Activated naive CD4-positive, alpha-beta T cell treated with anti-CD3 and anti-CD28 coated beads, Interleukin-2, amount 50 U/mL, for 24 hours (primary cell): ENCODE results near the gene ENOPH1.
"Not testable (repeated sequence)": the region's sequence is repeated elsewhere in the genome, so short reads cannot be mapped to it uniquely, and the experiment has no call there.

Source experiments
- H3K27ac Mint-ChIP-seq: one replicate; pipeline ENCODE4 v1.8.0; 2021; ENCODE audit warnings: mild to moderate bottlenecking, mixed read lengths
- H3K27me3 Mint-ChIP-seq: one replicate; pipeline ENCODE4 v1.8.0; 2021; ENCODE audit warnings: mixed read lengths
- H3K36me3 Mint-ChIP-seq: one replicate; pipeline ENCODE4 v1.8.0; 2021; ENCODE audit warnings: mixed read lengths
- H3K4me1 Mint-ChIP-seq: one replicate; pipeline ENCODE4 v1.8.0; 2021; ENCODE audit warnings: mixed read lengths
- H3K4me3 Mint-ChIP-seq: one replicate; pipeline ENCODE4 v1.8.0; 2021; ENCODE audit warnings: mild to moderate bottlenecking, mixed read lengths
- H3K9me3 Mint-ChIP-seq: one replicate; pipeline ENCODE4 v1.8.0; 2021; ENCODE audit warnings: mixed read lengths

The ENOPH1 gene

GRCh38 chr4:82437285-82438005, 7.1 kb downstream of the ENOPH1 start:
- H3K27ac Mint-ChIP-seq = peak overlapping the region; percentile 88
- H3K4me3 Mint-ChIP-seq = peak overlapping the region; percentile 70
- no peaks in the 10 kb centered on the region for H3K9me3 Mint-ChIP-seq
- H3K27me3 Mint-ChIP-seq = no peaks in the 10 kb centered on the region
- peaks cover 30% of the 10 kb centered on the region for H3K36me3 Mint-ChIP-seq
- peaks cover 83% of the 10 kb centered on the region for H3K4me1 Mint-ChIP-seq

GRCh38 chr4:82439088-82439487, 8.7 kb downstream of the ENOPH1 start:
- Mint-ChIP-seq H3K4me3 (peak overlapping the region; percentile 19), H3K36me3 (peaks cover 27% of the 10 kb centered on the region), H3K9me3 (no peaks in the 10 kb centered on the region), H3K27me3 (no peaks in the 10 kb centered on the region), H3K27ac (peak overlapping the region; percentile 77), H3K4me1 (peaks cover 69% of the 10 kb centered on the region)

GRCh38 chr4:82447886-82448285, 17.5 kb downstream of the ENOPH1 start:
- Mint-ChIP-seq H3K4me3 (no peak overlapping the region), H3K9me3 (no peaks in the 10 kb centered on the region), H3K36me3 (peaks cover 9% of the 10 kb centered on the region), H3K27me3 (no peaks in the 10 kb centered on the region), H3K4me1 (peaks cover 22% of the 10 kb centered on the region), H3K27ac (no peak overlapping the region)

GRCh38 chr4:82450966-82451755, 20.8 kb downstream of the ENOPH1 start:
- Mint-ChIP-seq H3K36me3 (peaks cover 15% of the 10 kb centered on the region), H3K27ac (no peak overlapping the region), H3K9me3 (no peaks in the 10 kb centered on the region), H3K4me1 (peaks cover 7% of the 10 kb centered on the region), H3K4me3 (no peak overlapping the region), H3K27me3 (no peaks in the 10 kb centered on the region)

GRCh38 chr4:82452026-82452425, 21.6 kb downstream of the ENOPH1 start:
- Mint-ChIP-seq H3K4me1 (peaks cover 7% of the 10 kb centered on the region), H3K27ac (no peak overlapping the region)

DNA sequence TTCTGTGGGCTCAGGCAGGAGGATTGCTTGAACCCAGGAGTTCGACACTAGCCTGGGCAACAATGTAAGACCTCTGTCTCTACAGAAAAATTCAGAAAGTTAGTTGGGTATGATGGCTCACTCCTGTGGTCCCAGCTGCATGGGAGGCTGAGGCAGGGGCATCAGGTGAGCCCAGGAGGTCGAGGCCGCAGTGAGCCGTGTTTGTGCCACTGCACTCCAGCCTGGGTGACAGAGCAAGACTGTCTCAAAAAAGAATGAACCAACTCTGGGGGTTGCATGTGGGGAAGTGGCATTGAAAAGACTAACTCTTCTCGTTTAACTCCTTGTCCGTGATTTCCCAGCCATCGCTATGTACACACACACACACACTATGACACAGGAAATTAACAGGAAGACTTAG, 26.9 kb downstream of the ENOPH1 start:
- peak overlapping the region; percentile 30 for H3K27ac Mint-ChIP-seq
- peaks cover 14% of the 10 kb centered on the region for H3K36me3 Mint-ChIP-seq
- no peak overlapping the region for H3K4me3 Mint-ChIP-seq
- peaks cover 12% of the 10 kb centered on the region for H3K4me1 Mint-ChIP-seq
- no peaks in the 10 kb centered on the region for H3K27me3 Mint-ChIP-seq
- H3K9me3 Mint-ChIP-seq = no peaks in the 10 kb centered on the region

More at GRCh38 chr4:82452026-82452425, 21.6 kb downstream of the ENOPH1 start:
- no peaks in the 10 kb centered on the region for H3K27me3 Mint-ChIP-seq
- H3K36me3 Mint-ChIP-seq = peaks cover 18% of the 10 kb centered on the region
- no peak overlapping the region for H3K4me3 Mint-ChIP-seq
- H3K9me3 Mint-ChIP-seq = no peaks in the 10 kb centered on the region

DNA sequence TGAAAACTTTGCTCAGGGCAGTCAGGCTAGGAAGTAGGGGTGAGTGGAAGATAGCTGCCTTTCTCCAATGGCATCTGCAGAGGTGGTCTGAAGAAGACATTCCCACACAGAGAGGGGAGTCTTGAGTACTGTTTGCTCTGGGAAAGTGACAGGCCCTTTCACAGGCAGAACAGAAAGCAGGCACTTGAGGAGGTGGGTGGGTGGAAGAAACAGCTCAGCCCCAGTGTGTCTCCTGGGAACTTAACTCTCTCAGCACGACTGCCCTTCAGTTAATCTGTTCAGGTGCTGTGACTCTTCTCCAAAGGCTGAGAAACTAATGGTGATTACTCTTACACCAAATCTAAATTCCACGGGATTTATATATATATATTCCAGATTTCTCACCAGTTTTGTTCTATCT, 28.3 kb downstream of the ENOPH1 start:
- peaks cover 9% of the 10 kb centered on the region for H3K4me1 Mint-ChIP-seq
- no peaks in the 10 kb centered on the region for H3K27me3 Mint-ChIP-seq
- H3K27ac Mint-ChIP-seq = peak overlapping the region; percentile 49
- no peak overlapping the region for H3K4me3 Mint-ChIP-seq
- H3K9me3 Mint-ChIP-seq = no peaks in the 10 kb centered on the region
- H3K36me3 Mint-ChIP-seq = peaks cover 10% of the 10 kb centered on the region

DNA sequence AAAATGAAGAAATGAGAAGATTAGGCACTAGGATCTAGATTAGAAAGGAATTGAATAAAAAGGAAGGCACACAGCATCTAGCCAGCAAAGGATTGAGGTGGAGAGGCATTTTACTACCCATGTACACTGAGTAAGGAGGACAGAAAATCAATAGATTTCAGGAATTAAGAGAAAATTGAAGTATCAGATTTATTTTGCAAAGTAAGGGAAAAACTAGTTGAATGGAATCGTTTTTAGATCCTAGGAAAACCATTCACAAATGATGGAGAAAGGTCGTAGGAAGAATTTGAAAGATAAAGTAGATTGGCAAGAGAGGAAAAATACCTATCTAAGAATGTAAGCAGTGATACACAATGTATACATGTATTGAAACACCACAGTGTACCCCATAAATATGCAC, 31.3 kb downstream of the ENOPH1 start:
- peaks cover 13% of the 10 kb centered on the region for H3K36me3 Mint-ChIP-seq
- H3K27me3 Mint-ChIP-seq = no peaks in the 10 kb centered on the region

DNA sequence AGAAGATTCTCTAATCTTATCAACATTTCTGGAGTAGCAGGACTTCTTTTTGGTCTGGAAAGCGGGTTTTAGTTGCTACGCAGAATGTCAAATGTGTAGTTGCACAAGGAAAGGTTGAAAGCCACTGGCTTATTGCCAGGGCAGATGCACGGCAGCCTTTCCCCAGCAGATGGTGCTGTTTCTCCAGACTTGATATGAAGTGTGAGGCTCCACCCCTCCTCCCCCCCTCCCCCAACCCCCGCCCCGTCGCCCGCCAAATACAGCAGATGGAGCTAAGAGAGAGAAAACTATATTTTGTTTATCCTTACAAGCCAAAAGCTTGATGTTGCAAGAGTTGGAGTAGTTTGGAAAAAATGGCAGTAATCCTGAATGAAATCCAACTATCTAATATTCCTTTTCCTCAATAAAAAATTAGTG, 32.0 kb downstream of the ENOPH1 start:
- Mint-ChIP-seq H3K36me3 (peaks cover 13% of the 10 kb centered on the region), H3K4me1 (peaks cover 12% of the 10 kb centered on the region), H3K27ac (no peak overlapping the region), H3K9me3 (no peaks in the 10 kb centered on the region), H3K4me3 (no peak overlapping the region), H3K27me3 (no peaks in the 10 kb centered on the region)

More for the DNA sequence above, 31.3 kb downstream of the ENOPH1 start:
- Mint-ChIP-seq H3K27ac (peak overlapping the region; percentile 60), H3K9me3 (no peaks in the 10 kb centered on the region), H3K4me3 (no peak overlapping the region), H3K4me1 (peaks cover 12% of the 10 kb centered on the region)

GRCh38 chr4:82463221-82463620, 32.8 kb downstream of the ENOPH1 start:
- H3K4me3 Mint-ChIP-seq = no peak overlapping the region
- no peaks in the 10 kb centered on the region for H3K9me3 Mint-ChIP-seq
- H3K4me1 Mint-ChIP-seq = peaks cover 12% of the 10 kb centered on the region
- no peak overlapping the region for H3K27ac Mint-ChIP-seq
- no peaks in the 10 kb centered on the region for H3K27me3 Mint-ChIP-seq
- H3K36me3 Mint-ChIP-seq = peaks cover 15% of the 10 kb centered on the region

DNA sequence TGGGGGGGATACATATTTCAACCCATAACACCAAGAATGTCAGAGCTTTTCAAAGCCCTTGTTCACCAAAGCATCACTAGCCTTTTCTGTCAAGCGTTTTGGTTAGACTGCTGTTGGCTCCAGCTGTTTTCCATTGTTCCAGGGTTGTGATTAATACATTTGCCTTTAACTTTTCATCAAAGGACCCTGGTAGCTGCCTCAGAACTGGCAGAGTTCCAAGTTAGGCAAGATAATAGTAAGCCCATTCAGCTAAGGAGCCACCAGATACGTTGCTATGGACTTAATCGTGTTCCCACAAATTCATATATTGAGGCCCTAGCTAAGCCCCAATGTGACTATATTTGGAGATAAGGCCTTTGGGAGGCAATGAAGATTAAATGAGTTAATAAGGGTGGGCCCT, 37.1 kb downstream of the ENOPH1 start:
- Mint-ChIP-seq H3K9me3 (no peaks in the 10 kb centered on the region), H3K36me3 (peaks cover 12% of the 10 kb centered on the region), H3K4me3 (no peak overlapping the region), H3K27ac (no peak overlapping the region), H3K27me3 (no peaks in the 10 kb centered on the region), H3K4me1 (peaks cover 3% of the 10 kb centered on the region)

DNA sequence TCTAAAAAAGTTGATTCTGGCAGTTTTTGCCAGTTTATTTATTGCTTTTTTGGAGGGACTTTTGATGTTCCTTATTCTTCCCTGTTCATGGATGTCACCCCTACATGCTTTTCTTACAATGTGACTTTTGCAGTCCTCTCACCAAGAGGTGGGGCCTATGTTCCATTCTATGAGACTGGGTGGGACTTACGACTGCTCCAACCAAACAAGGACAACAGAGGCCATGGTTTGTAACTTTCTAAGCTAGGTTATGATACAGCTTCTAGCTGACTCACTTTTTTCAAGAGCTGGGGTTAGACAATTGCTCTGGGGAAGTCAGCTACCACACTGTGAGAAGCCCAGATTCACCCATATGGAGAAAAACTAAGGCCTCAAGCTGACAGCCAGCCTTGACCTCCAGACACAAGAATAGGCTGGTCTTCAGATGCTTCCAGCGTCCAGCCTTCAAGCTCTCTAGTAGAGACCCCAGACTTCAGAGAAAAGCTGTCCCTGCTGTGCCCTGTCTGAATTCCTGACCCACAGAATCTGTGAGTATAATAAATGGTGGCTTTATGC, 39.5 kb downstream of the ENOPH1 start:
- Mint-ChIP-seq H3K27me3 (no peaks in the 10 kb centered on the region), H3K9me3 (no peaks in the 10 kb centered on the region), H3K4me1 (no peaks in the 10 kb centered on the region), H3K27ac (no peak overlapping the region), H3K4me3 (no peak overlapping the region), H3K36me3 (peaks cover 7% of the 10 kb centered on the region)

GRCh38 chr4:82473080-82473479, 42.7 kb downstream of the ENOPH1 start:
- not testable (repeated sequence) for H3K4me1 Mint-ChIP-seq, H3K36me3 Mint-ChIP-seq, H3K4me3 Mint-ChIP-seq, H3K9me3 Mint-ChIP-seq, H3K27ac Mint-ChIP-seq, H3K27me3 Mint-ChIP-seq

DNA sequence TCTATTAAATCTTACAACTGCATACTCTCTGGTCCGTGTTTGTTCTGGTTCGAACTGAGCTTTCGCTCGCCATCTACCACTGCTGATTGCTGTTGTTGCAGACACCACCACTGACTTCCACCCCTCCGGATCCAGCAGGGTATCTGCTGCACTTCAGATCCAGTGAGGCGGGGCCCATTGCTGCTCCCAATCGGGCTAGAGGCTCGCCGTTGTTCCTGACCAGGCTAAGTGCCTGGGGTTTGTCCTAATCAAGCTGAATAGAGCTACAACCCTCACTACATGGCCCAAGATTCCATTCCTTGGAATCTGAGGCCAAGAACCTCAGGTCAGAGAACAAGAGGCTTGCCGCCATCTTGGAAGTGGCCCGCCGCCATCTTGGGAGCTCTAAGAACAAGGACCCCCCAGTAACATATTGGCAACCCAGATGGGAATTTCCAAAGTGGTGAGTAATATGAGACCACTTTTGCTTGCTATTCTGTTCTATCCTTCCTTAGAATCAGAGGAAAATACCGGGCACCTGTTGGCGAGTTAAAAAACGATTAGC, 43.3 kb downstream of the ENOPH1 start:
- H3K9me3 Mint-ChIP-seq = no peaks in the 10 kb centered on the region
- no peak overlapping the region for H3K4me3 Mint-ChIP-seq
- peaks cover 1% of the 10 kb centered on the region for H3K36me3 Mint-ChIP-seq
- no peaks in the 10 kb centered on the region for H3K4me1 Mint-ChIP-seq
- H3K27ac Mint-ChIP-seq = no peak overlapping the region
- no peaks in the 10 kb centered on the region for H3K27me3 Mint-ChIP-seq

- H3K4me1 Mint-ChIP-seq, H3K36me3 Mint-ChIP-seq, H3K4me3 Mint-ChIP-seq, H3K27me3 Mint-ChIP-seq, H3K27ac Mint-ChIP-seq, H3K9me3 Mint-ChIP-seq: not testable (repeated sequence)
Observed at GRCh38 chr4:82475931-82476330, 45.5 kb downstream of the ENOPH1 start.

GRCh38 chr4:82477469-82477868, 47.1 kb downstream of the ENOPH1 start:
- not testable (repeated sequence) for H3K9me3 Mint-ChIP-seq, H3K27me3 Mint-ChIP-seq, H3K4me3 Mint-ChIP-seq, H3K4me1 Mint-ChIP-seq, H3K27ac Mint-ChIP-seq
- peaks cover 13% of the 10 kb centered on the region for H3K36me3 Mint-ChIP-seq
